Left lung (tissue), 10 donors: Measurements from ENCODE around the gene FRYL. TPM values are rescaled to one million over a fixed set of nuclear protein-coding genes. Genes with fewer than 3 reads are reported as not detected.
A peak's percentile ranks its signal among the peaks of the same experiment; 100 is the strongest.
"Not testable (repeated sequence)": the region's sequence is repeated elsewhere in the genome, so short reads cannot be mapped to it uniquely, and the experiment has no call there.

Source experiments
- ATAC-seq: fragments of 200-7000 bp; cut with Tn5 transposase; one replicate; pipeline ENCODE4 v1.9.1; 2020; ENCODE audit warnings: moderate library complexity
- DNase-seq, 4 donors: peaks; one replicate each; pipeline ENCODE4 v3.0.0-alpha.2; 2013 to 2020
- H3K27ac ChIP-seq, 2 donors: fragments of 200-600 bp; sonication (generic) in 1 of 2; one replicate each; pipeline versions ENCODE4 v1.5.0 to v1.8.0; 2020 to 2021
- H3K27me3 ChIP-seq, 2 donors: fragments of 200-600 bp; sonication (generic) in 1 of 2; one replicate each; pipeline versions ENCODE4 v1.5.0 to v1.8.0; 2020 to 2021
- H3K36me3 ChIP-seq, 2 donors: fragments of 200-600 bp; sonication (generic) in 1 of 2; one replicate each; pipeline versions ENCODE4 v1.5.0 to v1.8.0; 2020 to 2021
- H3K4me1 ChIP-seq, 2 donors: fragments of 200-600 bp; one replicate each; pipeline ENCODE4 v1.8.0; 2021
- H3K4me3 ChIP-seq, 2 donors: fragments of 200-600 bp; sonication (generic) in 1 of 2; one replicate each; pipeline versions ENCODE4 v1.5.0 to v1.8.0; 2020 to 2021; ENCODE audit warnings: mild to moderate bottlenecking in 1 of 2
- H3K9me3 ChIP-seq, 2 donors: fragments of 200-600 bp; sonication (generic) in 1 of 2; one replicate each; pipeline versions ENCODE4 v1.5.0 to v1.8.0; 2020 to 2021
- CTCF ChIP-seq, 2 donors: fragments of 200-600 bp; sonication (generic) in 1 of 2; IDR thresholded peaks; one replicate each; pipeline versions ENCODE4 v1.5.0 to v1.8.0; 2021; ENCODE audit warnings: antibody characterized with exemption in 2 of 2
- intact Hi-C, 2 donors: fragments of 100-400 bp; cut with DNase I; formaldehyde crosslinking; loops; one replicate each; pipeline versions ENCODE4 v1.11.2 to v1.14.2; 2022
- polyA plus RNA-seq, 6 donors: library from polyadenylated mRNA; unstranded; fragments of 120-200 nt; gene quantifications; one replicate each; pipeline ENCODE4 v1.2.1, GENCODE V29; 2013; ENCODE audit not compliant: insufficient read length in 6 of 6
- total RNA-seq, 2 donors: library from RNA; stranded (reverse); fragmentation: NEBNext Ultra II Directional; extraction: Animal tissue kit (Norgen Biotek cat#: 25700); gene quantifications; one replicate each; pipeline ENCODE4 v1.2.1, GENCODE V29; 2021
- donor health status: DM: no; HTN: yes; CAD: no.
- donor health status: DM: no; HTN: no; CAD: no.

Gene FRYL
- total and polyA plus RNA-seq, 8 donors: 41.9 to 72.7 (median 50.3) TPM

- H3K27me3 ChIP-seq: no peaks in the 10 kb centered on the region
Measured at GRCh38 chr4:48742412-48742811, 37.7 kb downstream of the FRYL start.

GRCh38 chr4:48739560-48740019 lies 40.5 kb downstream of the FRYL start:
- Histone ChIP-seq H3K4me3 (no peak overlapping the region), H3K36me3 (no peaks in the 10 kb centered on the region), H3K4me1 (peaks cover 0 to 29% of the 10 kb centered on the region in 2 donors), H3K27ac (no peak overlapping the region), H3K27me3 (no peaks in the 10 kb centered on the region), H3K9me3 (no peaks in the 10 kb centered on the region)
- no peak for ATAC-seq
- intact Hi-C loops: no loop called here
- DNase-seq: no peak
- TF ChIP-seq CTCF (IDR thresholded peaks at IDR 0.05): no peak

More at GRCh38 chr4:48742412-48742811, 37.7 kb downstream of the FRYL start:
- Histone ChIP-seq H3K27ac (no peak overlapping the region), H3K4me1 (peaks cover 0 to 34% of the 10 kb centered on the region in 2 donors), H3K36me3 (no peaks in the 10 kb centered on the region), H3K4me3 (no peak overlapping the region), H3K9me3 (no peaks in the 10 kb centered on the region)
- TF ChIP-seq CTCF (IDR thresholded peaks at IDR 0.05): no peak
- DNase-seq (no peak), ATAC-seq (no peak)
- intact Hi-C loops: no loop called here

GRCh38 chr4:48738856-48739255 lies 41.2 kb downstream of the FRYL start:
- no peak for TF ChIP-seq CTCF (IDR thresholded peaks at IDR 0.05)
- no peaks in the 10 kb centered on the region for H3K36me3 ChIP-seq
- no peak overlapping the region for H3K4me3 ChIP-seq
- H3K27me3 ChIP-seq: no peaks in the 10 kb centered on the region
- no peak overlapping the region for H3K27ac ChIP-seq
- DNase-seq (no peak), ATAC-seq (no peak)
- peaks cover 0 to 29% of the 10 kb centered on the region in 2 donors for H3K4me1 ChIP-seq
- intact Hi-C loops: no loop called here
- no peaks in the 10 kb centered on the region for H3K9me3 ChIP-seq

GRCh38 chr4:48728906-48729496 lies 51.1 kb downstream of the FRYL start:
- H3K27me3 ChIP-seq, H3K9me3 ChIP-seq, H3K36me3 ChIP-seq, intact Hi-C loops, H3K27ac ChIP-seq, H3K4me3 ChIP-seq, ATAC-seq: not testable (repeated sequence)
- peaks cover 0 to 31% of the 10 kb centered on the region in 2 donors for H3K4me1 ChIP-seq
- DNase-seq: peak in 1 of 4 donors; percentile 47

- no peaks in the 10 kb centered on the region for H3K27me3 ChIP-seq
- no peaks in the 10 kb centered on the region for H3K36me3 ChIP-seq
- DNase-seq: no peak
- no peak overlapping the region for H3K27ac ChIP-seq
- H3K9me3 ChIP-seq: no peaks in the 10 kb centered on the region
- no peak for ATAC-seq
- H3K4me1 ChIP-seq: peaks cover 0 to 31% of the 10 kb centered on the region in 2 donors
- intact Hi-C loops: no loop called here
- H3K4me3 ChIP-seq: no peak overlapping the region
- TF ChIP-seq CTCF (IDR thresholded peaks at IDR 0.05): no peak
Measured at GRCh38 chr4:48727666-48728459, 52.2 kb downstream of the FRYL start.
